ENCODE data around the gene MCM7. TPM values are rescaled to one million over a fixed set of nuclear protein-coding genes. Genes with fewer than 3 reads are reported as not detected.
"Not testable (repeated sequence)": the region's sequence is repeated elsewhere in the genome, so short reads cannot be mapped to it uniquely, and the experiment has no call there.

MCM7 gene
- 100 to 1,000 TPM; 456 to 476 TPM for total RNA-seq

GRCh38 chr7:100101016-100101862 lies at the start of gene MCM7, which contains the start of gene AP4M1:
Gene MCM7 (minus strand): TSS chr7:100101397. CDS start chr7:100101294, 103 bp downstream.
Gene AP4M1 (plus strand): TSS chr7:100101643. CDS start chr7:100101715, 72 bp downstream.
- POLR2A ChIA-PET: interaction anchor here (0.7 to 8.5 kb wide), 27 partner anchors 10 to 666 kb away, joined by 3 to 187 read pairs (median 4); partner anchors contain the start of genes CNPY4, COPS6, MBLAC1 and MEPCE

DNA sequence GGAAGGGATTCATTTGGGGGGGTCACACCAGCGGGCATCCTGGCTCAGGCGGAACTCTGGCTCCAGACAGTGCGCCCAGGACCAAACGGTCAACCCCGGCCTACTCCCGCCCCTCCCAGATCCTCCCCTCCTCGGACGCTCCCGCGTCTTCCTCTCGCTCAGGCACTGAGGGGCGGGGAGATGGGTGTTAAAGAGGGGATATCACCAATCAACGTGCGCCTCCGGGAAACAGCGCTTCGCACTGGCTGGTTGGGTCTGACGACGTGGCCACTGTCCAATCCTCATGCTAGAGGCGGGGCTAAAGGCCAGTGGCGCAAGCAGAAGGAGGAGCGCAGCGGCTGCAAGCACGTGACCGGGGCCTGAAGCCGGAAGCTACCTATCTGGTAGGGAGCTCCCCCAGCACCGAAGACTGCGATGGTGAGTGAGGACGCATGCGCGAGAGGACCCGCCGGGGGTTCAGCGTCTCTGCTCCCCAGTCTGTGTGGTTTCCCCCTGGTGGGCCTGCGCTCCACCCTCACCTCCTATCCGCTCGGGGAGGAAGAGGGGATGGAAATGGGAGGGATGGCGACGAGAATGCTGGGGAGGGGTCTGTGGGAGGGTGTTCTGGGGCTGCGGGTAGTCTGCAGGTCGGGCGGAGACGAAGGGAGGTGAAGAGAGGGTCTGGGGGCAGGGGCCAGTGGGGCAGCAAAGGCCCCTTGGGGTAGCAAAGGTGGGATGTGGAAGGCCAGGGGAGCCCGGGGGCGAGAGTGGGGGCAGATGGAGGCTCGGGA lies 47.5 kb upstream of the MCM7 start, which contains the start of gene LAMTOR4:
Gene LAMTOR4 (plus strand): TSS at position 360 of the 770 bp plus-strand sequence. CDS start 55 bp downstream, at position 415.
- ATAC-seq (peak; percentile 98), DNase-seq (peak; percentile 99)
- TF ChIP-seq, protein P1, sequence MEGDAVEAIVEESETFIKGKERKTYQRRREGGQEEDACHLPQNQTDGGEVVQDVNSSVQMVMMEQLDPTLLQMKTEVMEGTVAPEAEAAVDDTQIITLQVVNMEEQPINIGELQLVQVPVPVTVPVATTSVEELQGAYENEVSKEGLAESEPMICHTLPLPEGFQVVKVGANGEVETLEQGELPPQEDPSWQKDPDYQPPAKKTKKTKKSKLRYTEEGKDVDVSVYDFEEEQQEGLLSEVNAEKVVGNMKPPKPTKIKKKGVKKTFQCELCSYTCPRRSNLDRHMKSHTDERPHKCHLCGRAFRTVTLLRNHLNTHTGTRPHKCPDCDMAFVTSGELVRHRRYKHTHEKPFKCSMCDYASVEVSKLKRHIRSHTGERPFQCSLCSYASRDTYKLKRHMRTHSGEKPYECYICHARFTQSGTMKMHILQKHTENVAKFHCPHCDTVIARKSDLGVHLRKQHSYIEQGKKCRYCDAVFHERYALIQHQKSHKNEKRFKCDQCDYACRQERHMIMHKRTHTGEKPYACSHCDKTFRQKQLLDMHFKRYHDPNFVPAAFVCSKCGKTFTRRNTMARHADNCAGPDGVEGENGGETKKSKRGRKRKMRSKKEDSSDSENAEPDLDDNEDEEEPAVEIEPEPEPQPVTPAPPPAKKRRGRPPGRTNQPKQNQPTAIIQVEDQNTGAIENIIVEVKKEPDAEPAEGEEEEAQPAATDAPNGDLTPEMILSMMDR (IDR thresholded peaks at IDR 0.05): no peak
- ChIA-PET CTCF (interaction anchor here (0.8 to 5.5 kb wide), 9 partner anchors 10 to 258 kb away, joined by 3 to 27 read pairs (median 6); no protein-coding TSS in a partner anchor), POLR2A (interaction anchor here (0.6 to 1.7 kb wide), 5 partner anchors 9 to 73 kb away, joined by 3 to 6 read pairs (median 4); no protein-coding TSS in a partner anchor)
- Mint-ChIP-seq H3K36me3 (ENCODE audit: low read depth) (peaks cover 25% of the 10 kb centered on the region), H3K4me3 (peak within 1 kb of the TSS; percentile 99), H3K27me3 (no peaks in the 10 kb centered on the region), H3K4me1 (ENCODE audit: low read depth) (peaks cover 26% of the 10 kb centered on the region), H3K9me3 (no peaks in the 10 kb centered on the region), H3K27ac (peak within 1 kb of the TSS; percentile 99)
- intact Hi-C loops (cut with micrococcal nuclease): loop anchor here (5.0 kb wide), 1 partner anchor 64 kb away; no protein-coding TSS in a partner anchor

More at GRCh38 chr7:100101016-100101862, at the start of gene MCM7, which contains the start of gene AP4M1:
- ATAC-seq (peak; percentile 91), DNase-seq (peak; percentile 99)
- H3K27ac Mint-ChIP-seq: peak within 1 kb of the TSS; percentile 95
- peaks cover 44% of the 10 kb centered on the region for H3K36me3 Mint-ChIP-seq (ENCODE audit: low read depth)
- CTCF ChIA-PET: interaction anchor here (0.9 to 3.1 kb wide), 15 partner anchors 9 to 109 kb away, joined by 3 to 18 read pairs (median 5); partner anchors contain the start of genes MBLAC1 and ZSCAN21
- TF ChIP-seq, protein P1 (IDR thresholded peaks at IDR 0.05): no peak
- intact Hi-C loops (cut with micrococcal nuclease): no loop called here
- H3K4me3 Mint-ChIP-seq: peak within 1 kb of the TSS; percentile 91
- H3K9me3 Mint-ChIP-seq: no peaks in the 10 kb centered on the region
- no peaks in the 10 kb centered on the region for H3K27me3 Mint-ChIP-seq
- H3K4me1 Mint-ChIP-seq (ENCODE audit: low read depth): peaks cover 39% of the 10 kb centered on the region

DNA sequence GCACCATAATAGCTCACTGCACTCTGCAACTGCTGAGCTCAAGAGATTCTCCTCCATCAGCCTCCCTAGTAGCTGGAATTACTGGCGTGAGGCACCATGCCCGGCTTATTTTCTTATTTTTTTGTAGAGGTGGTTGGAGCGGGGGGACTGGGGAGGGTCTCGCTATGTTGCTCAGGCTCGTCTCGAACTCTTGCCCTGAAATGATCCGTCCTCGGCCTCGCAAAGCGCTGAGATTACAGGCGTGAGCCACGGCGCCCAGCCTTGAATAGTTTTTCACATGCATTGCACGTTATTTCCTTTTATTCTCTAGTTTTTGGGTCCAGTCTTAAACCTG lies 47.0 kb upstream of the MCM7 start:
- intact Hi-C loops (cut with micrococcal nuclease): loop anchor here (5.0 kb wide), 1 partner anchor 64 kb away; no protein-coding TSS in a partner anchor
- CTCF ChIA-PET: interaction anchor here (0.9 to 5.5 kb wide), 9 partner anchors 10 to 259 kb away, joined by 3 to 27 read pairs (median 6); partner anchors contain the start of gene TRAPPC14
- peak; percentile 5 for ATAC-seq

GRCh38 chr7:100147278-100147677 lies 46.1 kb upstream of the MCM7 start:
- intact Hi-C loops (cut with micrococcal nuclease): loop anchor here (5.0 kb wide), 1 partner anchor 65 kb away; no protein-coding TSS in a partner anchor
- Mint-ChIP-seq H3K27me3 (no peaks in the 10 kb centered on the region), H3K4me3 (no peak overlapping the region), H3K4me1 (ENCODE audit: low read depth) (peaks cover 18% of the 10 kb centered on the region), H3K27ac (no peak overlapping the region), H3K9me3 (no peaks in the 10 kb centered on the region), H3K36me3 (ENCODE audit: low read depth) (peaks cover 17% of the 10 kb centered on the region)
- no peak for DNase-seq
- POLR2A ChIA-PET: interaction anchor here (0.7 to 1.9 kb wide), 6 partner anchors 9 to 740 kb away, joined by 3 to 5 read pairs (median 4); partner anchors contain the start of gene GPC2
- ATAC-seq: no peak
- CTCF ChIA-PET: interaction anchor here (1.3 to 5.5 kb wide), 5 partner anchors 9 to 43 kb away, joined by 3 to 27 read pairs (median 8); partner anchors contain the start of gene TRAPPC14
- TF ChIP-seq, protein P1 (IDR thresholded peaks at IDR 0.05): no peak

More for the DNA sequence above, 47.0 kb upstream of the MCM7 start:
- H3K4me3 Mint-ChIP-seq: peak overlapping the region; percentile 99
- H3K36me3 Mint-ChIP-seq (ENCODE audit: low read depth): peaks cover 24% of the 10 kb centered on the region
- POLR2A ChIA-PET: interaction anchor here (0.6 to 1.9 kb wide), 7 partner anchors 10 to 74 kb away, joined by 3 to 5 read pairs (median 4); partner anchors contain the start of gene GPC2
- H3K9me3 Mint-ChIP-seq: no peaks in the 10 kb centered on the region
- H3K4me1 Mint-ChIP-seq (ENCODE audit: low read depth): peaks cover 23% of the 10 kb centered on the region
- TF ChIP-seq, protein P1 (IDR thresholded peaks at IDR 0.05): no peak
- peak overlapping the region; percentile 99 for H3K27ac Mint-ChIP-seq
- no peaks in the 10 kb centered on the region for H3K27me3 Mint-ChIP-seq
- no peak for DNase-seq

DNA sequence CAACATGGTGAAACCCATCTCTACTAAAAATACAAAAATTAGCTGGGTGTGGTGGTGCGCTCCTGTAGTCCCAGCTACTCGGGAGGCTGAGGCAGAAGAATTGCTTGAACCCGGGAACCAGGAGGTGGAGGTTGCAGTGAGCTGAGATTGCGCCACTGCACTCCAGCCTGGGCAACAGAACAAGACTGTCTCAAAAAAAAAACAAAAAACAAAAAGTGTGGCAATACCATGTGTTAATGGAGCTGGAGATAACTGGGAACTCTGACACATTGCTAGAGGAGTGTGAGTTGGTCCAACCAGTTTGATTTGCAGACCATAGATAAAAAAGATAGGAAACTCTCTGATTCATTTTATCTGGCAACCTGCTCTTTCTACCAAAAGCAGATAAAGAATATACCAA lies 45.2 kb upstream of the MCM7 start:
- H3K9me3 Mint-ChIP-seq, H3K4me3 Mint-ChIP-seq, ATAC-seq, H3K27ac Mint-ChIP-seq, DNase-seq, H3K27me3 Mint-ChIP-seq: not testable (repeated sequence)
- ChIA-PET CTCF (interaction anchor here (1.3 to 5.5 kb wide), 4 partner anchors 13 to 44 kb away, joined by 3 to 27 read pairs (median 7); partner anchors contain the start of gene TRAPPC14), POLR2A (interaction anchor here (0.6 to 1.9 kb wide), 3 partner anchors 12 to 15 kb away, joined by 3 to 5 read pairs (median 5); no protein-coding TSS in a partner anchor)
- peaks cover 14% of the 10 kb centered on the region for H3K4me1 Mint-ChIP-seq (ENCODE audit: low read depth)
- intact Hi-C loops (cut with micrococcal nuclease): loop anchor here (5.0 kb wide), 1 partner anchor 66 kb away; no protein-coding TSS in a partner anchor
- peaks cover 11% of the 10 kb centered on the region for H3K36me3 Mint-ChIP-seq (ENCODE audit: low read depth)
